Measurements from ENCODE around the gene CNPY1. TPM values are rescaled to one million over a fixed set of nuclear protein-coding genes. Genes with fewer than 3 reads are reported as not detected.

CNPY1 gene
- total and polyA plus RNA-seq, 9 of the 15 experiments (the other 6 are each of a cell fraction or from before 2014, with no cell fraction given) = not detected

DNA sequence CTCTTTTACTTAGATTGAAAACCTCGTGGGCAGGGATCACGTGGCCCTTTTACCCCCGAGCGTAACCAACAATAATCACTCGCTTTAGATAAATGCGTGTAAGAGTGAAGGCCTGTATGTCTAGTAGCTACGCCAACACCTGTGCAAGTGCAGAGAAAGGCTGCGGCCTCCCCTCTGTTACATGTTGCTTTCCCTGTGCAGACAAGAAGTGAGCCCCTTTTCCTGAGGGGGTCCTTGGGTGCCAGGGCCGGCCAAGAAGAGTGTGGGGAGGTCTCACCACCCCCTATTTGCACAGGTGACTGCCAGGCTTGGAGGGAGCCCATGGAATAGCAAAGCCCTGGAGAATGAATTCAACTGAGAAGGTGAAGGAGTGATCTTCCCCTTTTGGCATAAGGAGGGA is 35.6 kb upstream of the CNPY1 start:
- peaks cover 8 to 9% of the 10 kb centered on the region in 2 experiments; a peak in 3 of 5 replicates for H3K4me1 ChIP-seq (replicated peaks in 1 of 2; ENCODE audit: control insufficient read depth in 2 of 2, insufficient read depth in 2 of 2, low read length in 2 of 2)
- no peak for FAIRE-seq
- no peak for ATAC-seq
- in situ Hi-C loops (cut with MboI) (no loop called here), intact Hi-C loops (cut with micrococcal nuclease) (no loop called here)
- H3K9me1 ChIP-seq (ENCODE audit: control insufficient read depth, insufficient read depth, low read length) = no peaks in the 10 kb centered on the region
- H3K27ac ChIP-seq (ENCODE audit: extremely low read depth, low read depth, low read length) = no peak overlapping the region
- ChIA-PET CTCF (ENCODE audit: low intra/inter-chr PET ratio) (no interaction called here), POLR2A (no interaction called here)
- TF ChIP-seq BCOR (IDR thresholded peaks at IDR 0.05) (no peak), CAMTA2 (CRISPR knock-in tag; conservative IDR thresholded peaks at IDR 0.05) (no peak), ASH1L (IDR thresholded peaks at IDR 0.05; ENCODE audit: borderline replicate concordance, low read depth, partially characterized antibody) (no peak), FOXP1 (CRISPR knock-in tag; IDR thresholded peaks at IDR 0.05) (no peak), ZNF347 (CRISPR knock-in tag; IDR thresholded peaks at IDR 0.05; ENCODE audit: low read depth) (no peak), HNRNPK (IDR thresholded peaks at IDR 0.05; ENCODE audit: low read depth, low read length, poor library complexity, severe bottlenecking) (no peak), SAP30 (IDR thresholded peaks at IDR 0.05; ENCODE audit: borderline replicate concordance, insufficient read depth, low read depth, low read length, poor library complexity, severe bottlenecking) (no peak), POLR3G (IDR thresholded peaks at IDR 0.05; ENCODE audit: extremely low read depth, insufficient read length, insufficient replicate concordance) (no peak)
- TF ChIP-seq, protein P1, sequence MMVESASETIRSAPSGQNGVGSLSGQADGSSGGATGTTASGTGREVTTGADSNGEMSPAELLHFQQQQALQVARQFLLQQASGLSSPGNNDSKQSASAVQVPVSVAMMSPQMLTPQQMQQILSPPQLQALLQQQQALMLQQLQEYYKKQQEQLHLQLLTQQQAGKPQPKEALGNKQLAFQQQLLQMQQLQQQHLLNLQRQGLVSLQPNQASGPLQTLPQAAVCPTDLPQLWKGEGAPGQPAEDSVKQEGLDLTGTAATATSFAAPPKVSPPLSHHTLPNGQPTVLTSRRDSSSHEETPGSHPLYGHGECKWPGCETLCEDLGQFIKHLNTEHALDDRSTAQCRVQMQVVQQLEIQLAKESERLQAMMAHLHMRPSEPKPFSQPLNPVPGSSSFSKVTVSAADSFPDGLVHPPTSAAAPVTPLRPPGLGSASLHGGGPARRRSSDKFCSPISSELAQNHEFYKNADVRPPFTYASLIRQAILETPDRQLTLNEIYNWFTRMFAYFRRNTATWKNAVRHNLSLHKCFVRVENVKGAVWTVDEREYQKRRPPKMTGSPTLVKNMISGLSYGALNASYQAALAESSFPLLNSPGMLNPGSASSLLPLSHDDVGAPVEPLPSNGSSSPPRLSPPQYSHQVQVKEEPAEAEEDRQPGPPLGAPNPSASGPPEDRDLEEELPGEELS (CRISPR knock-in tag; IDR thresholded peaks at IDR 0.05; ENCODE audit: borderline replicate concordance) = no peak
- TF ChIP-seq, protein P2, sequence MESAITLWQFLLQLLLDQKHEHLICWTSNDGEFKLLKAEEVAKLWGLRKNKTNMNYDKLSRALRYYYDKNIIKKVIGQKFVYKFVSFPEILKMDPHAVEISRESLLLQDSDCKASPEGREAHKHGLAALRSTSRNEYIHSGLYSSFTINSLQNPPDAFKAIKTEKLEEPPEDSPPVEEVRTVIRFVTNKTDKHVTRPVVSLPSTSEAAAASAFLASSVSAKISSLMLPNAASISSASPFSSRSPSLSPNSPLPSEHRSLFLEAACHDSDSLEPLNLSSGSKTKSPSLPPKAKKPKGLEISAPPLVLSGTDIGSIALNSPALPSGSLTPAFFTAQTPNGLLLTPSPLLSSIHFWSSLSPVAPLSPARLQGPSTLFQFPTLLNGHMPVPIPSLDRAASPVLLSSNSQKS (CRISPR knock-in tag; IDR thresholded peaks at IDR 0.05) = no peak
- DNase-seq (ENCODE audit: extremely low read depth in 1 of 4, low spot score in 3 of 4) = no peak
- no TSS peak for BruUV-seq (replicated peaks)
- WGBS (ENCODE audit: insufficient coverage, low coverage, missing lambda C conversion rate) = 0% methylated on average over 9 of the region's 9 CpGs
- H3K4me3 ChIP-seq = no peak overlapping the region
- H3K27me3 ChIP-seq (ENCODE audit: control insufficient read depth in 2 of 2, insufficient read depth in 2 of 2, low read length in 2 of 2) = peaks cover 49 to 91% of the 10 kb centered on the region in 2 experiments
- H2AFZ ChIP-seq (ENCODE audit: low read depth, low read length) = no peak overlapping the region
- no peak overlapping the region for H3K9ac ChIP-seq (ENCODE audit: insufficient read depth in 1 of 2, low read depth in 2 of 2, low read length in 2 of 2)
- no peak overlapping the region for H3K4me2 ChIP-seq (ENCODE audit: insufficient read depth, low read length)
- no peaks in the 10 kb centered on the region for H3K36me3 ChIP-seq (ENCODE audit: control insufficient read depth, insufficient read depth, low read length)
- H4K20me1 ChIP-seq (replicated peaks; ENCODE audit: control insufficient read depth, insufficient read depth, low read length) = peaks cover 3% of the 10 kb centered on the region; the same call in 1 of the 2 replicates
- no peaks in the 10 kb centered on the region for H3K79me2 ChIP-seq (ENCODE audit: control insufficient read depth, insufficient read depth, low read length)
- H3K9me3 ChIP-seq (replicated peaks; ENCODE audit: control insufficient read depth, insufficient read depth, low read depth, low read length) = no peaks in the 10 kb centered on the region

Data from K562 (cell line).